Measurements from ENCODE around the gene LCE3B.

LCE3B gene

DNA sequence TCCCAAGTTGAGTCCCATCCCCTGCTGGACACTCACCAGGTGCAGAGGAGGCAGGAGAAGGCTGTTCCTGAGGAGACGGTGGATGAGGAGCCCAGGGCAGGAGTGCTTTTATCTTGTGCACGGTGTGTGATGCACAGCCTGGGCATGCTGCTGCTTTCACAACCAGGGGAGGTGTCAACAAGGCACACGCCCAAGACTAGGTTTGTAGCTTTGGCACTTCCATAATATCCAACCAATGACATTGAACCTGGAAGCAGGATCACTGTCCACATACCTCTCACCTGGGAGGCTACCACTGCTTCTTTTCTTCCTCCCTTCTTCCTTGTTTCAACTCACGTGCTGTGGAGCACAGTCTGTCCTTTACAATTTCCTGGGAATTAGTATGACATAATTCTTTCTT is 33.2 kb upstream of the LCE3B start, which contains the start of gene LCE3D:
TSS of gene LCE3D (minus strand) at position 84 of the 400 bp plus-strand sequence. CDS start 580 bp downstream, outside the sequence.
- TF ChIP-seq, protein P1, sequence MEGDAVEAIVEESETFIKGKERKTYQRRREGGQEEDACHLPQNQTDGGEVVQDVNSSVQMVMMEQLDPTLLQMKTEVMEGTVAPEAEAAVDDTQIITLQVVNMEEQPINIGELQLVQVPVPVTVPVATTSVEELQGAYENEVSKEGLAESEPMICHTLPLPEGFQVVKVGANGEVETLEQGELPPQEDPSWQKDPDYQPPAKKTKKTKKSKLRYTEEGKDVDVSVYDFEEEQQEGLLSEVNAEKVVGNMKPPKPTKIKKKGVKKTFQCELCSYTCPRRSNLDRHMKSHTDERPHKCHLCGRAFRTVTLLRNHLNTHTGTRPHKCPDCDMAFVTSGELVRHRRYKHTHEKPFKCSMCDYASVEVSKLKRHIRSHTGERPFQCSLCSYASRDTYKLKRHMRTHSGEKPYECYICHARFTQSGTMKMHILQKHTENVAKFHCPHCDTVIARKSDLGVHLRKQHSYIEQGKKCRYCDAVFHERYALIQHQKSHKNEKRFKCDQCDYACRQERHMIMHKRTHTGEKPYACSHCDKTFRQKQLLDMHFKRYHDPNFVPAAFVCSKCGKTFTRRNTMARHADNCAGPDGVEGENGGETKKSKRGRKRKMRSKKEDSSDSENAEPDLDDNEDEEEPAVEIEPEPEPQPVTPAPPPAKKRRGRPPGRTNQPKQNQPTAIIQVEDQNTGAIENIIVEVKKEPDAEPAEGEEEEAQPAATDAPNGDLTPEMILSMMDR (IDR thresholded peaks at IDR 0.05; ENCODE audit: low read depth, low read length): no peak
- Histone ChIP-seq H3K9me3 (no peaks in the 10 kb centered on the region), H3K4me3 (ENCODE audit: low read depth, low read length) (no peak within 1 kb of the TSS), H3K4me1 (no peaks in the 10 kb centered on the region), H3K27me3 (no peaks in the 10 kb centered on the region), H3K36me3 (no peaks in the 10 kb centered on the region)
- no peak for DNase-seq

DNA sequence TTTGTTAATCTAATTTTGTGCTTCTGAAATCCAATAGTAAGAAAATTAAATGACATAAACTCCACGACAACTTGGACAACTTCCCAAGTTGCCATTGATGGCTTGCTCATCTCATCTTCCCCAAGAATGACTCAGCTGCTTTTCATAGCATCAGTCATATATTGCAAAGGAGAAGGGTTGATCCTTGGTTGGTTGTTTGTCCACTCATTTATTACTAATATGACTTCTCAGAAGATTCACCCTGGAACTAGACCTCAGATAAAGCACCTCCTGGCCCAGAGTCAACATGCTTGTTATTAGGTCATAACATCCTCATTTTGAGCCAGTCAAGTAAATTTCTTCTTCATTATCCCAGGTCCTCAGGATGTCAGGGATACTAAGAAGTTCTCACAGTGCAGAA is 31.0 kb upstream of the LCE3B start:
- Histone ChIP-seq H3K4me3 (ENCODE audit: low read depth, low read length) (no peak overlapping the region), H3K27me3 (no peaks in the 10 kb centered on the region), H3K9me3 (no peaks in the 10 kb centered on the region), H3K4me1 (no peaks in the 10 kb centered on the region), H3K36me3 (no peaks in the 10 kb centered on the region)
- no peak for DNase-seq
- TF ChIP-seq, protein P1 (IDR thresholded peaks at IDR 0.05; ENCODE audit: low read depth, low read length): no peak

DNA sequence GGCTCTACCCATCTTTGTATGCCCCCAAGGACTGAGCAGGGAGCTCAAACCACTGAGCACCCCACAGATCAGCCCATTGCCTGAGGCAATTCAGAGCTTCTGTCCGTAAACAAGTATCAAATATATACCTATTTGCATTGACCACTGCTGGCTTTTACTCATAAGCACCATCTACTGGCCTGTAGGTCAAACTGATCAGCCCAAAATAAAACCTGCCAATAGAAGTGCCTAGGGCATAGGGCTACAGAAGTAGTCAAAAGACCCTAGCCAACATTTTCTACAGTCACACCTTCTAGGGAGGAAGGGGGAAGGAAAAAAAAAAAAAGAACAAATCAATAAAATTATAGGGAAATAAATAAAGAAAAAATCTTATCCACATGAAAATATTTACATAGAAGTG is 28.0 kb upstream of the LCE3B start:
- no peak for DNase-seq
- no peaks in the 10 kb centered on the region for H3K27me3 ChIP-seq
- TF ChIP-seq, protein P1 (IDR thresholded peaks at IDR 0.05; ENCODE audit: low read depth, low read length): no peak
- H3K4me3 ChIP-seq (ENCODE audit: low read depth, low read length): no peak overlapping the region
- no peaks in the 10 kb centered on the region for H3K36me3 ChIP-seq
- no peaks in the 10 kb centered on the region for H3K9me3 ChIP-seq
- no peaks in the 10 kb centered on the region for H3K4me1 ChIP-seq

DNA sequence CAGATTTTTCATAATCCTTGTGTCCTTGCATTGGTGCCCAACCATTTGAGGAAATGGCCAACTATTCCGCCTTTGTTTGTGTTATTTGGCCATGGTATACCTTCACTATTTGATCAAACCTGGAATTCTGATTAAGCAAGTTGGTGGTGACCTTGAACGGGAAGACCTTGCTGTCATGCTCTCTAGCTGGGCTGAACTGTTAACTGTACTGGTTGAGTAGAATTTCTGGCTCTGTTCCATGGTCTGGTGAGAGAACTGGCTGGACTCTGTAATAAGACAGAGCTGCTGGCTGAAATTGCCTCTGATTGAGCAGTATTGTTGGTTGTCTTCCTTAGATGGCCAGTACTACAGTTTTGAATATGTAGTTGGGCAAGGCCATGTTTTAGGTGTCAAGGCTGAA is 16.6 kb upstream of the LCE3B start:
- DNase-seq: no peak
- H3K4me1 ChIP-seq: no peaks in the 10 kb centered on the region
- TF ChIP-seq, protein P1 (IDR thresholded peaks at IDR 0.05; ENCODE audit: low read depth, low read length): no peak

DNA sequence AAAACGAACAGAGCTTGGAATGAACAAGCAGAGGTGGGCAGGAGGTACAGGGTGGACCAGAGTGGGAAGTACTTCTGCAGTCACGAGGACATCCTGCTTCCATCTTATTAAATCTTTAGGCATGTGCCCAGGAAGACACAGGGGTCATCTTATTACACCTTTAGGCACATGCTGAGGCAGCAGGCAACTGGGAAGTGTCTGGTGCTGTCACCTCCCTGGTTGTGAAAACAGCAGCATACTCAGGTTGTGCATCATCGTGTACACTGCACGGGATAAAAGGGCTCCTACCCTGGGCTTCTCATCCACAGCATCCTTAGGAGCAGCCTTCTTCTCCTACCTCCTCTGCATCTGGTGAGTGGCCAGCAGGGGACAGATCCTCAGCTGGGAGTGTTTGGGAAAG is 13.7 kb upstream of the LCE3B start, which contains the start of gene LCE3C:
TSS of gene LCE3C (plus strand) at position 301 of the 400 bp plus-strand sequence. CDS start 498 bp downstream, outside the sequence.
- no peaks in the 10 kb centered on the region for H3K27me3 ChIP-seq
- H3K4me1 ChIP-seq: no peaks in the 10 kb centered on the region
- H3K36me3 ChIP-seq: no peaks in the 10 kb centered on the region
- no peaks in the 10 kb centered on the region for H3K9me3 ChIP-seq
- DNase-seq: no peak
- H3K4me3 ChIP-seq (ENCODE audit: low read depth, low read length): no peak within 1 kb of the TSS
- TF ChIP-seq, protein P1 (IDR thresholded peaks at IDR 0.05; ENCODE audit: low read depth, low read length): no peak

More for the DNA sequence above, 16.6 kb upstream of the LCE3B start:
- H3K36me3 ChIP-seq: no peaks in the 10 kb centered on the region
- H3K9me3 ChIP-seq: no peaks in the 10 kb centered on the region
- no peaks in the 10 kb centered on the region for H3K27me3 ChIP-seq
- no peak overlapping the region for H3K4me3 ChIP-seq (ENCODE audit: low read depth, low read length)

DNA sequence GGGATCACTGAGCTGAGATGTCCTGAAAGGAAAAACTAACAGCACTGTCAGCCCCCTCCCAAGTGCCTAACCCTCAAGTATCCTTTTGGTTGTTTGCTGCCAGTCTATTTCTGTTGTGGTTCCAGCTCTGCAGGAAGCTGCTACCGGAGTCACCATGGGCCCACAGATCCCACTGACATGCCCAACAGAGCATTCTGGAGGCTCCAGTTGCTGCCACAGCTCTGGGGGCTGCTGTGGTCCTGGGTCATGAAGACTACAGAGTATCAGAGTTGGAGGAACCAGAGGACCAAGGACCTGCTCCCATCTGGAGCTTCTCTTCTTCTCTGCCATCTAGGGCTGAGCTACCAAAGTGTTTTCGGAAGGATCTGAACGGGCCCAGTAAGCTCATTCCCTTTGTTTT is 8.4 kb downstream of the LCE3B start:
- no peaks in the 10 kb centered on the region for H3K27me3 ChIP-seq
- DNase-seq: no peak
- no peaks in the 10 kb centered on the region for H3K4me1 ChIP-seq
- H3K36me3 ChIP-seq: no peaks in the 10 kb centered on the region
- no peak overlapping the region for H3K4me3 ChIP-seq (ENCODE audit: low read depth, low read length)
- TF ChIP-seq, protein P1 (IDR thresholded peaks at IDR 0.05; ENCODE audit: low read depth, low read length): no peak
- H3K9me3 ChIP-seq: no peaks in the 10 kb centered on the region
